Hippocampal formation (tissue), 2 donors: Measurements from ENCODE around the gene CFAP97.
"Not testable (repeated sequence)": the region's sequence is repeated elsewhere in the genome, so short reads cannot be mapped to it uniquely, and the experiment has no call there.

Source experiments
- DNase-seq, 2 donors: peaks; one replicate each; lab custom pipeline; 2025; lab: John Stamatoyannopoulos, UW

CFAP97 gene

DNA sequence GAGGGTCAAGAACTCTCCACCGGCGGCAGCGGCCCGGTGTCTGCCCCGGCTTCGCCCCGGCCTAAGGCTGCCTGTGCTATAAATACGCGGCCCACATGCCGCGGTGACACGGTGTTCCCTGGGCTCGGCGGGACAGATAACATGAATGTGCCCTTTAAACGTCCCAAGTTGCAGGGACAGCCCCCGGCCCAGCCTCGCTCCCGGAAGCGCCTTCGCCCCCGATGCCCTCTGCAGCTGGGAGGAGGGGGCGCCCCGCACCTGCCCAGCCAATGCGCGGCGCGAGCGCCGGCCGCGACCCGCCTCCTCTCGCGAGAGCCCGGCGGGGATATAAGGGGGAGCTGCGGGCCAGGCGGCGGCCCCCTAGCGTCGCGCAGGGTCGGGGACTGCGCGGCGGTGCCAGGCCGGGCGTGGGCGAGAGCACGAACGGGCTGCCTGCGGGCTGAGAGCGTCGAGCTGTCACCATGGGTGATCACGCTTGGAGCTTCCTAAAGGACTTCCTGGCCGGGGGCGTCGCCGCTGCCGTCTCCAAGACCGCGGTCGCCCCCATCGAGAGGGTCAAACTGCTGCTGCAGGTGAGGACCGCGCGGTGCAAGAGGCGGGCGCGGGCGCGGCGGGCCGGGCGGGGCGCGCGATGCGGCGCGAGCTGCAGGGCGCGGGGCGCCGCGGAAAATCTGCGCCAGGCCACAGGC lies 60.7 kb downstream of the CFAP97 start, which contains the start of gene SLC25A4:
Gene SLC25A4 (plus strand): TSS at position 355 of the 689 bp plus-strand sequence. CDS start 107 bp downstream, at position 462.
- DNase-seq: peak; percentile 88

DNA sequence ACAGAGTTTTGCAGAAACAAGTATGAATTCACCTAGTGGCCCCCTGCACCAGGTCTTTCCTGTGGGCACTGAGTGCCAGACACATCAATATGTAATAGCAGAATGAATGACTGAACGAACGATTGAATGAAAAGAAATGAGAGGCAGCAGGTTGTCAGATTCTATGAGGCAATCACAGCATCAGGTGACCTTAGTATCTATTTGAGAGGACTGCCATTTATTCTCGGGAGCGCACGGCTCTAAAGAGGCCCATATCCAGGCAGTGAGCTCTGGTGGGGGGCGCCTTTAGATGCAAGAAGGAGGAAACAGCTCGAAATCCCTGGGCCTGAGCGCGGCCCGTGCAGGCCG lies 61.3 kb downstream of the CFAP97 start:
- DNase-seq: peak in 1 of 2 donors; percentile 25

GRCh38 chr4:185141777-185142176 lies 62.0 kb downstream of the CFAP97 start:
- DNase-seq: no peak

DNA sequence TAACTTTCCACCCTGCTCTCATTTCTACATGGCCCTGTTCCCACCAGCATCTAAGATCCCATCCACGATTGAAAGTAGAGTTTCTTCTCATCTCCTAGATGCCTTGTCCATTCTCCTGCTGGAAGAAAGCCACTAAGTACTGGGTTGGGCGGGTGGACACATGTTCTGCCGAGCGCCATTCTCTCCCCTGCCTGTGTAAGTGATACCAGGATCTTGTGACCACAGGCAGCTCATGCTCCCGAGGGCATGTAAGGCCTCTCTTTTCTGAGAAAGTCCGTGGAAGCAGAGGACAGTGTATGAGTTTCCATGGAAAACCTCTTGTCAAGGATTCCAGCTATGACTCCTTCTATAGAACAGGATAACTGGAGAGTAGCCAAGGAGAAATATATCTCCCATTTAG lies 64.1 kb downstream of the CFAP97 start:
- DNase-seq: no peak

GRCh38 chr4:185138161-185138560 lies 65.6 kb downstream of the CFAP97 start:
- no peak for DNase-seq

DNA sequence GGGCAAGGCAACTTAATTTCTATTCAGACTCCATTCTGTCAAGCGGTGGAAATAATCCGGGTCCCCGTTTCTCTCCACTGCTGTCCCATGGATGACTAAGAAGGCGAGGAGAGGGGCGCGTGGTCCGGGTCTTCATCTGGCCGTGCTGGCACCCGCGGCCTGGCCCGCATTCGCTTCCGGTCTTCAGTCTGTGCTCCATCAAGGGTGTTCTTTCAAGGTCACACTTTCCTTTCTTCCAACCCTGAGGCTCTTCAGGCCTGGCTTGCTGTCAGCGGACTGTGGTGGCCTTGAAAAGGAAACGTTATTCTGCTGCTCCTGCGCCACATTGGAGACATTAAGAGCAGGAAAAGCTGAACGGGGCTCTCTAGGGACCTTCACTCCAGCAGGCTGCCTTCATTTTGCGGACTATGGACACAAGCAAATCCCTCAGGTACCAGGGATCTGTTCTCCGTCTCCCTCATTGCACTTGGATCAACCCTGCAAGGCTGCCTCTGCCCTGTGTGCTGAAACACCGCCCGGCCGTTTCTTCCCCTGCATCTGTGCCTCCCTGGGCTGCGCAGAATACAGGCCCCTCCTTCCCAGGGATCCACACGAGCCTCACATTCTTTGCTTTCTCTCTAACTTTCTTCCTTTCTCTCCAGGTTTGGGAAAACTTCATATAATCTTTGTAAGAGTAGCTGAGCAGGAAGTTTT lies 66.4 kb downstream of the CFAP97 start:
- DNase-seq: no peak

- DNase-seq: peak in 1 of 2 donors; percentile 60
These were observed 69.4 kb downstream of the CFAP97 start for GRCh38 chr4:185134307-185134869.

- no peak for DNase-seq
These were observed 75.3 kb downstream of the CFAP97 start for GRCh38 chr4:185128272-185129119.

- DNase-seq: no peak
These were observed 76.5 kb downstream of the CFAP97 start for GRCh38 chr4:185127021-185127925.

DNA sequence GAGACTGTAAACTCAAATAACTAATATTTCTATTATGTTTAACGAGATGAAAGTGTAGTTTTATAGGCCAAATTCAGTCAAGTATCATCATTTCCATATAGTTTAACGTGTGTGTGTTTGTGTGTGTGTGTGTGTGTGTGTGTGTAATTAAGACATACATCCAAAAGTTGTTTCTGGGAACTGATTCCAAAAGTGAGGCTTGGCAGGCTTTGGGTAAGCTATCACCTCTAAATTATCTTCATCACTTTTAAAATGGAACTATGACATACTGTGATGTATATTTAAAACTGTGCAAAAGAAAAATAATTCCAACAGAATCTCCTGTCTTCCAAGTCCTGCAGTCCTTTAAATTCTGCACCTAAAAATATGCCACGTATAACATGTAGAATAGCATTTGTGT lies 79.8 kb downstream of the CFAP97 start:
- DNase-seq: no peak

DNA sequence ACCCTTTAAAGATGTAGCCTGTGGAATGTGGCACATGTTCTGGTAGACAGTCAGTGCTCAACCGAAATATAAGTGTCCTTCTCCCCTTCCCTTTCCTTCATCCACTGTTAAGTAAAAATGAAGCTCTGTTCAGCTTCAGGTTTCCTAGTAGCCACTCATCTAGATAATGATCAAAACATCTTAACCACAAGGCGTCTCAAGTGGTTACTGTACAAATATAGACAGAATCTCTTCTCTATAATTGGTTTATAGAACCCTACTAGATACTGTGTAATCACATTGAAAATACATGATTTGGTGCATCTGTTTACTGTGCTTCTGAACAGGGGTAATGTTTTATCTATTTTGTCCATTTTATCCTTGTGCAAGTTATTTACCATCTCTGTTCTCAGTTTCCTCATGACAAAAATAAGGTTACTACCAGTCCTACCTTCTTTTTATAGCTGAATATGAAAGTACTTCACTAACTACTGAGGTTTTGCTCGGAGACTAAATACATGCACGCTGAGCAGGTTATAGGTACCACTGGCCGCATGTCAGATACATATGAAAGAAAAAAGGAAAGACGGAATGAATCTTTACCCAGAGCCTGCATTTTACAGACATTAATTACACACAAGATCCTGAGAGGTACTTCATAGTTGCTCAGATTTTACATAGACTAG lies 81.0 kb downstream of the CFAP97 start:
- no peak for DNase-seq

DNA sequence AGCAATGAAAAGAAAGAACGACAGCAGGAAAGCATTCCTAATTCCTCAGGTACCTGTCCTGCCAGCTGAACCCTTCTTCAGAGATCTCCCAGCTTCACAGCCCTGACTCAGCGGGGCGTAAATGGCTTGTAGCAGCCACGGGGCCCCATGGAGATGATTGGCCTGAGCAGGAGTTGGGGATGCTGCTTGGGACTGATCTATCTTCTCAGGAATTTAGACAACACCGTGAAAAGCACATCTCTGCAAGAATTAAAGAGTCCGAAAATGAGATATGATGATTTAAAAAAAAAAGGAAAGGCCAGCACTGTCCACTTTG lies 83.2 kb downstream of the CFAP97 start:
- DNase-seq: no peak

DNA sequence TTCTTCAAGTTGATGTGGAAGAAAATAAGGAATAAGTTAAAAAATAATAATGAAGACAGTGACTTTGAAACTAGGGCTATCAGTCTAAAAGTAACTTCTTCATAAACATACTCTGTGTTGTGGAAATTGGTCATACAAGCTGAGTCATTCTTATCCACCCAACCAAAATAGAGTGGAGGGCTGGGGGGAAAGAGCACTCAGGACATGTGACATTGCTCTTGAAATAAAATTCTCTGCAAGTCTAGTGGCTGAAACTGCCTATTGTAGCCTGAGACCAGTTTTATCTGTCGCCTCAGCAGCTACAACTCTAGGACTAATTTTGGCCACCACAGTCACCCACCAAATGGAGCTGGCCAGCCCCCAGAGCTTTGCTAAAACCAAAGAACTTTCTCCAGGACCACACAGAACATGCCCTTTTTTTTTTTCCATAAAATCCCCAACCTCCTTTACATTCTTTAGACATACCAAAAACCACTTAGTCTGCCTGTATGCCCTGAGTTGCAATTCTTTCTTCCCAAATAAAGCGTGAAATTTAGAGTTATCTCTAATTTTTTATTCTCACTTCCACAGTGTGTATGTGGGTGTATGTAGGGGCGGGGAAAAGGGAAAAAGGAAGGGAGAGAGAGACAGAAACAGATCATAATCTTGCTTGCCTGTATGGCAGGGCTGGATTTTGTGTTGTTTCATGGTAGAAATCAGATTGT lies 83.7 kb downstream of the CFAP97 start:
- no peak for DNase-seq

- not testable (repeated sequence) for DNase-seq
These were observed 84.3 kb downstream of the CFAP97 start for GRCh38 chr4:185119467-185119866.

DNA sequence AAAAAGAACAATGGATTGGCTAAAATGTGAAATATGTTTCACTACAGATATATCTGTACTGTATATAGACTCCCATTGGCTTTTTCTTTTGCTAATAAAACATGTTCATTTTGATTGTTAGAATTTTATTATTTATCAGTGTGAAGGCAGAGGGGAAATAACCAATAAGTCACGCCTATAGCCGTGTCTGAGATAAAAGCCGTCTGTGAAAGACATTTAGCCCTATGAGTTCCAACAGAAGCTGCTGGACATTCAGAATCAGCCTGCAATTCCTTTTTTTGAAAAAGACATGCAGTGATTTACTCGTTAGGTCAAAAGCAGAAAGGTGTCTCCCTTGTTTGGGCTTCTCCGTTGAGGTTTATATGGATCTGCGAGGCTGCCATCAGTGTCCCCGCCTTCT lies 84.9 kb downstream of the CFAP97 start:
- DNase-seq: no peak

DNA sequence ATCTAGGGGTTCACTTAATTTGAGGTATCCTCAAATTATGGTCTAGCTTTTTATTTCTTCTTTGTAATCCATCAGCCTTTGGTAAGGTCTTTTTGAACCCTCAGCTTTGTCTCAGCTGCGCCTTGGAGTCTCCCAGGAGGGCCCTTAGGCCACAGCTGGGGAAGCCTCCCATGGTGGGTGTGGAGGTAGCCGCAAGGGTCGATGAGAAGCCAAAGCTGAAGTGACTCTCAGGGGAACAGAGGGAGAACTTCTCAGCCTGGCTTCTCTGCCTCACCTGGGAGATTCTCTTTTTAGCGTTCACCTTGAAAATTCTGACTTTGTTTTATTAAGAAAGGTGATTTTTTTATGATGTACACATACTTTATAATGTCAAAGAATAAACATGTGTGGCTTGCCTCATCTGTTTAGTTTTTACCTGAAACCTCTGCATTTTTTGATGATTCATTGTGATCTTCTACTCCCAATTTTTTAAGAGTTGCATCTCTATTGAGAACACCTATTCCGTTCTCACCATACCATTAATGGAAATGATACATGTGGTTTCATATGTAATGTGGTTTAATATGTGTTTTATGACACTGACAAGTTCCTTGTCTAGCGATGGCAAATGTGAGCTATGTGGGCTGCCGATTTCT lies 86.4 kb downstream of the CFAP97 start:
- no peak for DNase-seq

GRCh38 chr4:185115827-185116232 lies 88.0 kb downstream of the CFAP97 start:
- DNase-seq: no peak

DNA sequence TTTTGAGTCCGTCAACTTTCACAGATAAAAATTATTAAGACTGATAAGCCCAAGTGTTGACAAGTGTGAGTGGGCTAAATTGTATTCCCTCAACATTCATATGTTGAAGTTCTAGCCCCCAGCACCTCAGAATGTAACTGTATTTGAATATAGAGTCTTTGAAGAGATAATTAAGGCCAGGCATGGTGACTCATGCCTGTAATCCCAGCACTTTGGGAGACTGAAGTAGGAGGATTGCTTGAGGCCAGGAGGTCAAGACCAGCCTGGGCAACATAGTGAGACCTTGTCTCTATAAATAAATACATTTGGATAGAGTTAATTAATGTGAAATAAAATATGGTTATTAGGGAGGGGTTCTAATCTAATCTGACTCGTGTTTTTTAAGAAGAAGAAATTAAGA lies 90.5 kb downstream of the CFAP97 start:
- no peak for DNase-seq

DNA sequence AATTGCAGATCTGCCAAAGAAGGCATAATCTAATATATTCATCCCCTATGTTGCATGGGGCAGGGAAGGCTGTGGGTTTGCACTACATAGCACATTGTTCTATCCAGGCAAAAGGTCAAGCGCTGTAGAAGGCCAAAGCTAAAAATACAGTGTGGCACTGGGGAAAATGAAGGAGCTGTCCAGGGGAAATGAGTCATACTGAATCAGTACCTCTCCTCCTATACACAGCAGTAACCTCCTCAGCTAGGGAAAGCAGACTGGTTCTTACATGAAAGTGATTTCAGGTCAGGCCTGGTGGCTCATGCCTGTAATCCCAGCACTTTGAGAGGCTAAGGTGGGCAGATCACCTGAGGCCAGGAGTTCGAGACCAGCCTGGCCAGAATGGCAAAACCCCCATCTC lies 91.7 kb downstream of the CFAP97 start:
- no peak for DNase-seq

DNA sequence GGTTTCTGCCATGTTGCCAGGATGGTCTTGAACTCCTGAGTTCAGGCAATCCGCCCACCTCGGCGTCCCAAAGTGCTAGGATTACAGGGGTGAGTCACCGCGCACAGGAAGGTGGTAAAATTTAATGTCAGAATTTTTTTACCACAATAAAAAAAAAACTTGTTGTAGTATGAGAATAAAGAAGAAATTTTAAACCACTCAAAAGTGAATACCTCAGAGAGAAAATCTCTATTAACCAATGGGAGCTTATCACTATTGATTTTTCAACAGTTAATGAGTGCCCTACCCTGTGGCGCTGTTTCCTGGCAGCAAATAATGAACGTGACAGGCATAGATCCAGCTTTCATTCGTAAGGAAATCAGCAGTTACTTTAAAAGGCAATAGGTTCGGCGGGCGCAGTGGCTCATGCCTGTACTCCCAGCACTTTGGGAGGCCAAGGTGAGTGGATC lies 93.4 kb downstream of the CFAP97 start:
- no peak for DNase-seq
